Progenitor cell of endocrine pancreas (in vitro differentiated cells): ENCODE data around the gene ATP1A3. TPM values are rescaled to one million over a fixed set of nuclear protein-coding genes. Genes with fewer than 3 reads are reported as not detected.

ENCODE experiments used
- DNase-seq: peaks from one replicate; pipeline ENCODE4 v3.0.0; 2021; ENCODE audit warnings: low spot score; ENCODE audit not compliant: unreplicated experiment
- H3K27ac Mint-ChIP-seq: 2 replicates; pipeline ENCODE4 v1.8.0; 2021; ENCODE audit warnings: mild to moderate bottlenecking, moderate library complexity, mixed read lengths
- H3K27me3 Mint-ChIP-seq: 2 replicates; pipeline ENCODE4 v1.8.0; 2021; ENCODE audit warnings: mixed read lengths
- H3K36me3 Mint-ChIP-seq: 2 replicates; pipeline ENCODE4 v1.8.0; 2022; ENCODE audit warnings: mixed read lengths; ENCODE audit not compliant: insufficient read depth
- H3K4me1 Mint-ChIP-seq: 2 replicates; pipeline ENCODE4 v1.8.0; 2021; ENCODE audit warnings: low read depth, mixed read lengths
- H3K4me3 Mint-ChIP-seq: 2 replicates; pipeline ENCODE4 v1.8.0; 2021; ENCODE audit warnings: low read depth, mild to moderate bottlenecking, moderate library complexity, mixed read lengths
- H3K9me3 Mint-ChIP-seq: 2 replicates; pipeline ENCODE4 v1.8.0; 2021; ENCODE audit warnings: low read depth, mixed read lengths
- CTCF ChIP-seq: fragments of 200-600 bp; sonication (generic); IDR thresholded peaks from one replicate; pipeline ENCODE4 v1.5.0; 2021; ENCODE audit warnings: antibody characterized with exemption, mild to moderate bottlenecking; ENCODE audit not compliant: unreplicated experiment
- total RNA-seq: library from RNA; stranded (reverse); gene quantifications from 2 replicates; pipeline ENCODE4 v1.2.1, GENCODE V29; 2021

ATP1A3 gene
- total RNA-seq, 1 donor from 2014 or later = 0.29 TPM

GRCh38 chr19:41990028-41990427 is 4.0 kb downstream of the ATP1A3 start:
- no peak for DNase-seq
- H3K27me3 Mint-ChIP-seq = peaks cover 31% of the 10 kb centered on the region
- no peak overlapping the region for H3K27ac Mint-ChIP-seq
- no peak overlapping the region for H3K4me3 Mint-ChIP-seq
- no peak for TF ChIP-seq CTCF
- no peaks in the 10 kb centered on the region for H3K36me3 Mint-ChIP-seq
- H3K9me3 Mint-ChIP-seq = no peaks in the 10 kb centered on the region
- peaks cover 2% of the 10 kb centered on the region for H3K4me1 Mint-ChIP-seq

GRCh38 chr19:41988947-41989346 is 5.1 kb downstream of the ATP1A3 start:
- Mint-ChIP-seq H3K36me3 (no peaks in the 10 kb centered on the region), H3K4me1 (peaks cover 2% of the 10 kb centered on the region), H3K27me3 (peaks cover 25% of the 10 kb centered on the region), H3K27ac (no peak overlapping the region), H3K9me3 (no peaks in the 10 kb centered on the region), H3K4me3 (no peak overlapping the region)
- DNase-seq = no peak
- TF ChIP-seq CTCF = no peak

- Mint-ChIP-seq H3K27ac (no peak overlapping the region), H3K9me3 (no peaks in the 10 kb centered on the region), H3K4me3 (no peak overlapping the region), H3K36me3 (no peaks in the 10 kb centered on the region), H3K27me3 (peaks cover 14% of the 10 kb centered on the region), H3K4me1 (no peaks in the 10 kb centered on the region)
- DNase-seq = no peak
- no peak for TF ChIP-seq CTCF
Observed at GRCh38 chr19:41987141-41987860, 6.7 kb downstream of the ATP1A3 start.

GRCh38 chr19:41984961-41985360 is 9.1 kb downstream of the ATP1A3 start:
- peaks cover 15% of the 10 kb centered on the region for H3K27me3 Mint-ChIP-seq

GRCh38 chr19:41981724-41982123 is 12.3 kb downstream of the ATP1A3 start:
- TF ChIP-seq CTCF = no peak
- no peak overlapping the region for H3K4me3 Mint-ChIP-seq
- H3K9me3 Mint-ChIP-seq = no peaks in the 10 kb centered on the region
- DNase-seq = no peak
- no peaks in the 10 kb centered on the region for H3K4me1 Mint-ChIP-seq
- H3K27ac Mint-ChIP-seq = no peak overlapping the region
- peaks cover 6% of the 10 kb centered on the region for H3K27me3 Mint-ChIP-seq
- no peaks in the 10 kb centered on the region for H3K36me3 Mint-ChIP-seq

More at GRCh38 chr19:41984961-41985360, 9.1 kb downstream of the ATP1A3 start:
- Mint-ChIP-seq H3K27ac (no peak overlapping the region), H3K36me3 (no peaks in the 10 kb centered on the region), H3K4me1 (no peaks in the 10 kb centered on the region), H3K9me3 (no peaks in the 10 kb centered on the region), H3K4me3 (no peak overlapping the region)
- TF ChIP-seq CTCF = no peak
- DNase-seq = no peak
